Jurkat, Clone E6-1 (cell line): ENCODE results near the gene ABI2.
A peak's percentile ranks its signal among the peaks of the same experiment; 100 is the strongest.
"Not testable (repeated sequence)": the region's sequence is repeated elsewhere in the genome, so short reads cannot be mapped to it uniquely, and the experiment has no call there.

Experiments used
- DNase-seq: peaks from one replicate; pipeline ENCODE4 v3.0.0-alpha.2; 2011; ENCODE audit warnings: low read depth, low spot score
- H3K4me3 ChIP-seq: 2 replicates; pipeline ENCODE4 v1.5.1; 2011; ENCODE audit warnings: mild to moderate bottlenecking, low read length, control low read depth, moderate library complexity

ABI2 gene

GRCh38 chr2:203407496-203407895 lies 79.3 kb downstream of the ABI2 start:
- no peak overlapping the region for H3K4me3 ChIP-seq
- no peak for DNase-seq

GRCh38 chr2:203412546-203413331 lies 84.5 kb downstream of the ABI2 start:
- DNase-seq: no peak
- no peak overlapping the region for H3K4me3 ChIP-seq

DNA sequence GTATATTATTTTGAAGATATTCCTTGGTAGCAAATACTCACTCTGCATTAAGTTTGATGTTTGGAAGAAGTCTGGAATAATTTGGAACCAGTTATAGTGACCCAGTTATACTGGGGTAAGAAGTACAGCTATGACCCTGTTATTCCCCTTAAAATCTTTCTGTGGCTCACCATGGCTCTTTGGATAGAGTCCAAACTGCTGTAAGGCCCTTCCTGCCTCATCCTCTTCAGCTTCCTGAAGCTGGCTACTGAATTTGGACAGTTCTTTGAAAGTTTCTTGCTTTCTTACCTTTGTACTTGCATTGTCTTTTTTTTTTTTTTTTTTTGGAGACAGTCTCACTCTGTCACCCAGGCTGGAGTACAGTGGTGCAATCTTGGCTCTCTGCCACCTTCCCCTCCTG lies 85.6 kb downstream of the ABI2 start:
- H3K4me3 ChIP-seq: no peak overlapping the region
- DNase-seq: no peak

DNA sequence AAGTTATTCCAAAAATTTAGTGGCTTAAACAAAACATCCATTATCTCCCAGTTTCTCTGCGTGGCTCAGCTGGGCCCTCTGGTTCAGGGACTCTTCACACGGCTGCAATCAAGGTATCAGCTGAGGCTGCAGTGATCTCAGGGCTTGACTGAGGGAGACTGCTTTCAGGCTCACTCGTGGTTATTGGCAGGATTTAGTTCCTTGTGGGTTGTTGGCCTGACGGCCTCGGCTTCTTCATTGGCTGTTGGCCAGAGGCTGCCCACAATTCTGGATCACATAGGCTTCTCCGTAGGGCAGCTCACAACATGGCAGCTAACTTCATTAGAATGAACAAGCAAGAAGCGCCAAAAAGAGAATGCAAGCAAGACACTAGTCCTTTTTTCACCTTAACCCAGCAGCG lies 90.1 kb downstream of the ABI2 start:
- H3K4me3 ChIP-seq: no peak overlapping the region
- no peak for DNase-seq

DNA sequence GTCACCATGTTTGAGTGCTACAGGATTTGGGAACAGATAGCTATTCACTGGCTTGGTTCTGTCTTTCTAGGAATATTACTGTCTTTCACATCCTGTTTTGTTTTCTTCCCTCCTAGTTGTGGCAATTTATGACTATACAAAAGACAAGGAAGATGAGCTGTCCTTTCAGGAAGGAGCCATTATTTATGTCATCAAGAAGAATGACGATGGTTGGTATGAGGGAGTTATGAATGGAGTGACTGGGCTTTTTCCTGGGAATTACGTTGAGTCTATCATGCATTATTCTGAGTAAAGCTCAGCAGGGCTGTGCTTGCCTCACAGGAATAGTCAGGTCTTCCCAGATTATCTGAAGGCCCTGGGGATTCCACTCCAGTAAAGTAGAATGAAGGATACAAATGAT lies 98.9 kb downstream of the ABI2 start:
- no peak overlapping the region for H3K4me3 ChIP-seq
- DNase-seq: no peak

DNA sequence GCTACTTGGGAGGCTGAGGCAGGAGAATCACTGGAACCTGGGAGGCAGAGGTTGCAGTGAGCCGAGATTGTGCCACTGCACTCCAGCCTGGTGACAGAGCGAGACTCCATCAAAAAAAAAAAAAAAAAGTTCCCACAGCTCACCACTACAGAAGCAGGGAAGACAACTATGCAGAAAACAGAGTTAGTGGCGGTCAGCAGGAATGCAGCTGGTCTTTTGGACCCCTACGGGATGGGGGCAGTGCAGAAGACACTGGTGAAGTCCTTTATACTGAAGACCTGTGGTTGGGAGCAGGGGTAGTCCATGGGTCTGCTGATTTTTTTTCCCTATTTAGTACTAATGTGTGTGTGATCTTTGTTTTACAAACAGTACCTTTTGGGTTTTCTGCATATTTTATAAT lies 101.4 kb downstream of the ABI2 start:
- not testable (repeated sequence) for H3K4me3 ChIP-seq, DNase-seq

- no peak overlapping the region for H3K4me3 ChIP-seq
- DNase-seq: no peak
Measured at GRCh38 chr2:203431391-203432185, 103.4 kb downstream of the ABI2 start.

GRCh38 chr2:203432811-203433210 lies 104.6 kb downstream of the ABI2 start:
- H3K4me3 ChIP-seq: no peak overlapping the region
- DNase-seq: peak; percentile 32

GRCh38 chr2:203436496-203436895 lies 108.3 kb downstream of the ABI2 start:
- no peak overlapping the region for H3K4me3 ChIP-seq
- no peak for DNase-seq

- no peak for DNase-seq
Measured at GRCh38 chr2:203437511-203437910, 109.3 kb downstream of the ABI2 start.

DNA sequence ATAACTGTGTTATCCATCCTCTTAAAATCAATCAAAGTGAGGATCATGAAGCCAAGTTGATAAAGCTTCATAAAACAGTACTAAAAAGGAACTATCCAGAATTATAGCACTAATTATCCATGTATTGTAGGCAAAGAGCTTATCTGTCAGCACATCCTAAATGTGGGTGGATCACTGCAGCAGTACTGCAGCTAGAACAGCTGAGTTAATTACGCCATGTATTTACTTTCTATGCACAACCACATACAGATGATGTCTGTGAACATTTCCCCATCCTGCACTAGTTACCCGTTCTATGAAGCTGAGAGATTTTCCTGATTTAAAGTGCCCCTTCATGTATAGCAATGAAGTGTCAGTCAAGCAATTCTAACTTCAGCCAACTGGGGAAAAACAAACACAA lies 110.3 kb downstream of the ABI2 start:
- H3K4me3 ChIP-seq: no peak overlapping the region
- no peak for DNase-seq

More at GRCh38 chr2:203437511-203437910, 109.3 kb downstream of the ABI2 start:
- no peak overlapping the region for H3K4me3 ChIP-seq

DNA sequence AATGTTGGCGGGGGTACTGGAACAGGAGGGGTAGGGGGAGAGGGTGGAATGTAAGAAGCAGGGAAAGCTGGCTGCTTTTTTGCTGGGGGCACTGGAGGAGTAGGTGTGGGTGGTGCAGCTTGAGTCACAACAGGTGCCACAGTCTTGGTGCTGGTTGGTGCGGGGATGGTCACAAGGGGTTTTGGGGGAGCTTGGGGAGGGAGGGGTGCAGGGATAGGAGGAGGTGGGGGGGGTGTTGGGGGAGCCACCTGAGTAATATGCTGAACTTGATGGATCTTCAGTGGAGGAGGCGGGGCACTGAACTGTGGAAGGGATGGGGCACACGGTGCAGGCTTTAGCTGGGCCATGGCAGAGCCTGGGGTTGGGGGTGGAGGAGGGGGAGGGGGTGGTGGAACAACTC lies 112.5 kb downstream of the ABI2 start:
- DNase-seq: no peak

DNA sequence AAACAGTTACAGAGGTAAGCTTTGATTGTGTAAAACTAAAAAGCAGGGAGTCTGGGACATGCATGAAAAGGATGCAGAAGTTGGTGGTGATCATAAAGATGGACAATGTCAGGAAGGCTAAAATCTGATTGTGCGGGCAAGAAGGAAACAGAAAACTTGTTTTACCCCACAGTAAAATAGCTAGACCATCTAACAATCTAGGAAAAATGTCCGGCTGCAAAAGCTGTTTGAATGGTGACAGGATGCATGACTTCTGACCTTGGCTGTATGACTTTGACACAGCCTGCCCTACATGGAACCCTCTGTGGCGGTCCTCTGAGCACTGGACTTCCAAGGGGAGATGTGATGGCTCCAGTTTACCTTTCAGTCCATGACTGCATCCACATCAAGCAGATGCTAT lies 113.3 kb downstream of the ABI2 start:
- DNase-seq: no peak
- H3K4me3 ChIP-seq: no peak overlapping the region

More for the DNA sequence above, 112.5 kb downstream of the ABI2 start:
- no peak overlapping the region for H3K4me3 ChIP-seq

- H3K4me3 ChIP-seq: no peak overlapping the region
- no peak for DNase-seq
Measured at GRCh38 chr2:203442463-203442862, 114.3 kb downstream of the ABI2 start.

DNA sequence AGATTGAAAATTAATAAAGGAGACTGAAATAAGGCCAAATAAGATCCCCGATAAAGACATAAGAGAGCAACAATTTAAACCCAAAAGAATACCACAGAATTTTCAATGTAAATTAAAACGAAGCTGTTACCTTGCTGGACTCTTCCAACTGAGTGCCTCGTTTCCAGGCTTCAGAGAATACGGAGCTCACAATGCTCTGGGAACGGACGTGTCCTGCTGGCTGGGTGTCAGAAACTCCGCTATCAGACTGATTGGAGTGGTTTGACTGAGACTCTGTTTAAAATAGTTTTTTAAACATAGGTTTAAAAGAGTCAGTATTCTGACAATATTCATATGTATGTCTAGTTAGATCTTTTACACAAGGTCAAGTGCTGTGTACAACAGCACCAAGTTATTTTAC lies 116.5 kb downstream of the ABI2 start:
- no peak overlapping the region for H3K4me3 ChIP-seq
- DNase-seq: no peak

DNA sequence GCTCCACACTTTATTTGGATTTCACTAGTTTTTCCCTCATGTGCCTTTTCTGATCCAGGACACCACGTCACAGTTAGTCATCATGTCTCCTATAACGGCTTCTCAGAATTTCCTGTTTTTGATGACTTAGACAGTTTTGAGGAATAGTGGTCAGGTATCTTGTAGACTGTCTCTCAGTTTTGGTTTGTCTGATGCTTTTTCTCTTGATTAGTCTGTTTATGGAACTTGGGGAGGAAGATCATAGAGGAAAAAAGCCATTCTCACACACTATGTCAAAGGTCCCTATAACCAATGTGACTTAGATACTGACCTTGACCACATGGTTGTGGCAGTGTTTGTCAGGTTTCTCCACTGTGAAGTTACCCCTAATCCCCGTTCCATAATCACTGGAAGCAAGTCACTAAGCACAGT lies 117.9 kb downstream of the ABI2 start:
- DNase-seq: no peak
- H3K4me3 ChIP-seq: no peak overlapping the region

DNA sequence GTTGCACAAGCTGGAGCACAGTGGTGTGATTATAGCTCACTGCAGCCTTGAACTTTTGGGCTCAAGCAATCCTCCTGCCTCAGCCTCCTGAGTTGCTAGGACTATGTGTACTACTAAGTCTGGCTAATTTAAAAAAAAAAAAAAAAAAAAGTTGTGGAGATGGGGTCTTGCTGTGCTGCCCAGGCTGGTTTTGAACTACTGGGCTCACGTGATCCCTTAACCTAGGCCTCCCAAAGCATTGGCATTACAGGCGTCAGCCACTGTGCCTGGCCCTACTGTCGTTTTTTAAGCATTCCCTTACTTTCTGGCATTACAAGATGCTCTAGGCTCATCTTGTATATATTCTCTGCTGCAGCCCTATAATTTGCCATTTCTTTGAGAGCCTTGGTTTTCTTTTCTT lies 118.6 kb downstream of the ABI2 start:
- no peak overlapping the region for H3K4me3 ChIP-seq
- no peak for DNase-seq

- no peak overlapping the region for H3K4me3 ChIP-seq
- DNase-seq: no peak
Measured at GRCh38 chr2:203450561-203450960, 122.4 kb downstream of the ABI2 start.

GRCh38 chr2:203451011-203451410 lies 122.8 kb downstream of the ABI2 start:
- DNase-seq: no peak
- no peak overlapping the region for H3K4me3 ChIP-seq

DNA sequence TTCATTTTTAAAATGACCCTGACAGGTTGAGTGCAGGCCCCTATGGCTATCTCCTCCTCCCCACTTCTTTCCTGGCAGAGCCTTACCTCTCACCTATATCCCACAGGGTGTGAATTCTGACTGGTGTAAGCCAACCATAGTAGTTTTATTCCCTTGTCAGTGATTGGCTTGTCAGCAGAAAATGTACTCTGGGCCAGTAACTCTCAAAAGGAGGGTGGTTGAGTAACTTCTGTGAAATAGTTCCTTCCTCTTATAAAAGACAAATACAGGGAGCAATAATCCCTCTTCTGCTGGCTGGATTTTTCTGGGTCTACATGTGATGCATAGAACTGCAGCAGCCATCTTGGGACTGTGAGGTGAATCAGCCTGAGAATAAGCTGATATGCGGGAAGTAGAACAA lies 123.5 kb downstream of the ABI2 start:
- DNase-seq: no peak
- no peak overlapping the region for H3K4me3 ChIP-seq
